ENCODE results near the gene OR4K17.
"Not testable (repeated sequence)": the region's sequence is repeated elsewhere in the genome, so short reads cannot be mapped to it uniquely, and the experiment has no call there.

The OR4K17 gene, protein sequence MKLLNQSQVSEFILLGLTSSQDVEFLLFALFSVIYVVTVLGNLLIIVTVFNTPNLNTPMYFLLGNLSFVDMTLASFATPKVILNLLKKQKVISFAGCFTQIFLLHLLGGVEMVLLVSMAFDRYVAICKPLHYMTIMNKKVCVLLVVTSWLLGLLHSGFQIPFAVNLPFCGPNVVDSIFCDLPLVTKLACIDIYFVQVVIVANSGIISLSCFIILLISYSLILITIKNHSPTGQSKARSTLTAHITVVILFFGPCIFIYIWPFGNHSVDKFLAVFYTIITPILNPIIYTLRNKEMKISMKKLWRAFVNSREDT

DNA sequence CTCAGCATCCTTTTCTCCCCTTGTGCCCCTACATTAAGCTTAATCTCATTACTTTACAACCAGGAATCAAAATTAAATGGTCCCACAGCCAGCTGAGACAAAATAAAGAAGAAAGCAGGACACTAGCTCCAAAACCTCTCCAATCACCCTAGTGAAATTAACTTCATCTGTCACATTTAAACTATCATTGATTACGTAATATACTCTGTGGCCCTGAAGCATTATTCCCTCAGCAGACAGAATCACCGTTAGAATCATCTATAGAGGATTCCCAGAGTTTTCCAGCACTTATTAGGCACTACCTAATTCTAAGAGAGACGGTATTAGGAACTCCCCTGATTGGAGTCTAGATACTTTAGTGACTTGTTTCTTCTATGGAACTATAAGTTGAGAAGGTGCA lies at the start of gene OR4K17:
Gene OR4K17, plus strand, starts transcription at position 302 of the 400 bp plus-strand sequence. CDS start 6,761 bp downstream, outside the sequence.
- DNase-seq, result no peak

DNA sequence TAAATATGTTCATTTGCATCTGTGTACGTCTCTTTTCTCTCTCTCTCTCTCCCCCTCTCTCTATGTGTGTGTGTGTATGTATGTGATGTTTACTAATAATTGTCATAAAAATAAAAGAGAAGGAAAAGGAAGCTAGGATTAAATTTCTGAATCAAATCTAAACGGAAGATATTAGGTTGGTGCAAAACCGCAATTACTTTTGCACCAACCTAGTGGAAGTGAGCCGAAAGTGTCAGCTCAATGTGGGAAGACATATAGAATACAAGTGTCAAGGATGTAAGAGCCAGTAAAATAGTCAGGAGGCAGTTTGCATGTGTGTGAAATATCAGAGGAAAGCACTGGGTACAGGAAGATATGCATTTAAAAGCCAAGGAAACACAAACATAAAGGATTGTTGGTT lies 18.5 kb upstream of the OR4K17 start:
- no peak for DNase-seq

DNA sequence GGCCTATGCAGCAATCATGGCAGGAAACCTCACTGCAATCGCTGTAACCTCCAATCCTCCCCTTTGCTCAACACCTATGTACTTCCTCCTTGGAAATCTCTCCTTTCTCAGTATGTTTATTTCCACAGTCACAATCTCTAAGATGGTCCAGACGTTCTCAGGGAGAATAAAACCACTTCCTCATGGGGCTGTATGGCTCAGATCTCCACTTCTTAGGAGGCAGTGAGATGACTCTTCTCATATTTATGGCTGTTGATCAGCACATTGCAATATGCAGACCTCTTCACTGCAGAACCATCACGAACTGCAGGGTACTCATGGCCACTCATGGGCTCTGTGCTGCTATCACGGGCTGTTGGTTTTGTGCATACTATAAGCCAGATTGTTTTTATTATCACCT lies 17.1 kb upstream of the OR4K17 start:
- DNase-seq, result no peak

DNA sequence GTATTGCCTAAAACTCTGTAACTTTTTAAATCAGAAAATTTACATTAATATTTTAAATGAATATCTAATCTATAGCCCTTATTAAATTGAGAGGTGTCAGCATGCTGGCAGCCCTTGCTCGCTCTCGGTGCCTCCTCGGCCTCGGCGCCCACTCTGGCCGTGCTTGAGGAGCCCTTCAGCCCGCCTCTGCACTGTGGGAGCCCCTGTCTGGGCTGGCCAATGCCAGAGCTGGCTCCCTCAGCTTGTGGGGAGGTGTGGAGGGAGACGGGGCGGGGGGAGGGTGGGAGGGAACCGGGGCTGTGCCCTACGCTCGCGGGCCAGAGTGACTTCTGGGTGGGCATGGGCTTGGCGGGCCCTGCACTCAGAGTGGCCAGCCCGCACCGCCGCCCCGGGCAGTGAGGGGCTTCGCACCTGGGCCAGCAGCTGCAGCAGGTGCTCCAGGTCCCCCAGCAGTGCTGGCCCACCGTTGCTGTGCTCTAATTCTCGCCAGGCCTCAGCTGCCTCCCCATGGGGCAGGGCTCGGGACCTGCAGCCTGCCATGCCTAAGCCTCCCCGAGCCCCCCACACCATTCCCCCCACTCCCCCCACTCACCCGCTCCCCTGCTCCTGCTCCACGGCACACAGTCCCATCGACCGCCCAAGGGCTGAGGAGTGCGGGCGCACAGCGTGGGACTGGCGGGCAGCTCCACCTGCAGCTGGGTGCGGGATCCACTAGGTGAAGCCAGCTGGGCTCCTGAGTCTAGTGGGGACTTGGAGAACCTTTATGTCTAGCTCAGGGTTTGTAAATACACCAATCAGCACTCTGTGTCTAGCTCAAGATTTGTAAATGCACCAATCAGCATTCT lies 11.4 kb upstream of the OR4K17 start:
- DNase-seq, result not testable (repeated sequence)

DNA sequence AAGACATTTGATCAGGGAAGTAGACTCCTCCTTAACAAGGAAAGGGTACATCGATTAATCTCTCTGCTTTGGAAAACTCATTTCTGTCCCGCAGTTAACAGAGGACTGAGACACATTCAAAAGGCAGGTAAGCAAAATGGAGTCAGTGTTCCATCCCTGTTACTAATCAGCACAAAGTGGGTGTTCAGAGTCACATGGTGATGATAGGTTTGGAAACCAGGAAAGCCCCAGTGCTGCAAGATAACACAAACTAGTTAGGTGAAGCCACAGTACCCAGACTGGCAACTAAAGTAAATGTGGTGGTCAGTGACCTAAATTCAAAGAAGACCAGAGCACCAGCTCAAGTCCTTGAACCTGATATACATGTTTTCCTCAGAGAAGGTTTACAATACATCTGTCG lies 1.8 kb downstream of the OR4K17 start:
- no peak for DNase-seq

DNA sequence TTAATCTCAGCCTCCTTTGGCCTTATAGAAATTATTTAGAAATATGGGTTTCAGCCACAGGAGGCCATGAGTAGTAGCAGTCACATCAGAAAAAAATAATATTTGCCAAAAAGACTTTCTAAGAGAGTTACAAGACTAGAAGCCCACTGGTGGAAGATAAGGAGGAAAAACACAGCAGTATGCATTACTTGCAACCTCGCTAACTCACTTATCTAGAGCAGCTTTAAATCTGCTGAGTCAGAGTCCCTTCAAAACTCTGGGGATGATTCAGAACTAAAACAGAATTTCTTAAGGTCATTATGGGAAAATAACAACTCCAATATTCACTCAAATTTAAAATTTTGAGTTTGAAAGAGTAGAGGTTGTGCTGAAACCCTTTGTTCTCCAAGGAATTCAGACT lies 6.2 kb downstream of the OR4K17 start:
- no peak for DNase-seq

DNA sequence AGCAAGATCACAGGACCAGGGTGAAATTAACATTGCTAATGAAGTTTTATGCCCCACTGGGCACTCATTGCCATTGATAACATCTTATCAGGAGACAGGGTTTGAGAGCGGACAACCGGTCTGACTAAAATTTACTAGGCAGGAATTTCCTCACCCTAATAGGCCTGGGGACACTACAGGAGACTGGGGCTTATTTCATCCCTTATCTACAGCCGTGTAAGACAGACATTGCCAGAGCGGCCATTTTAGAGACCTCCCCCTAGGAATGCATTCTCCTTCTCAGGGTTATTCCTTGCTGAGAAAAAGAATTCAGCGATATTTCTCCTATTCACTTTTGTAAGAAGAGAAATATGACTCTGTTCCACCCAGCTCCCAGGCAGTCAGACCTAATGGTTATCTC lies 8.3 kb downstream of the OR4K17 start:
- DNase-seq, result no peak

DNA sequence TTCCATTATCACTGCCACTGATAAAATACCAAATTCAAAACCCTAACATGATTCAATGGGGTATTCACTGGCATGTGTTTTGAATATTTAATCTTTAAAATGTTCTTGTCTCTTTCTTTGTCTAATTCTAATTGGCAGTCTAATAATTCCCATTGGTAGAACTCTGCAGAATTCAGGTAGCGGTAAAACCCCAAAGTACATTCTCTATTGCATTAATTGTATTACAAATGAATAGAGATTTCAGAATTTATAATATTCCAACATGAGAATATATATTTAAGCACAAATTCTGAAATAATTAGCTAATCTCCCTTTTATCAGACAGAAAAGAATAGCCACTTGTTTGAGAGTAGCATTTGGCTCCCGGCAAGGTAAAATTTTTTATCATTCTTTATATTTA lies 28.0 kb downstream of the OR4K17 start, which contains the start of gene OR4N5:
Gene OR4N5, plus strand, starts transcription at position 301 of the 400 bp plus-strand sequence. CDS start 4,916 bp downstream, outside the sequence.
- DNase-seq, result no peak

DNA sequence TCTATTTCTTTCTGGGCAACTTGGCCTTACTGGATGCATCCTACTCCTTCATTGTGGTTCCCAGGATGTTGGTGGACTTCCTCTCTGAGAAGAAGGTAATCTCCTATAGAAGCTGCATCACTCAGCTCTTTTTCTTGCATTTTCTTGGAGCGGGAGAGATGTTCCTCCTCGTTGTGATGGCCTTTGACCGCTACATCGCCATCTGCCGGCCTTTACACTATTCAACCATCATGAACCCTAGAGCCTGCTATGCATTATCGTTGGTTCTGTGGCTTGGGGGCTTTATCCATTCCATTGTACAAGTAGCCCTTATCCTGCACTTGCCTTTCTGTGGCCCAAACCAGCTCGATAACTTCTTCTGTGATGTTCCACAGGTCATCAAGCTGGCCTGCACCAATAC lies 33.4 kb downstream of the OR4K17 start:
- no peak for DNase-seq

DNA sequence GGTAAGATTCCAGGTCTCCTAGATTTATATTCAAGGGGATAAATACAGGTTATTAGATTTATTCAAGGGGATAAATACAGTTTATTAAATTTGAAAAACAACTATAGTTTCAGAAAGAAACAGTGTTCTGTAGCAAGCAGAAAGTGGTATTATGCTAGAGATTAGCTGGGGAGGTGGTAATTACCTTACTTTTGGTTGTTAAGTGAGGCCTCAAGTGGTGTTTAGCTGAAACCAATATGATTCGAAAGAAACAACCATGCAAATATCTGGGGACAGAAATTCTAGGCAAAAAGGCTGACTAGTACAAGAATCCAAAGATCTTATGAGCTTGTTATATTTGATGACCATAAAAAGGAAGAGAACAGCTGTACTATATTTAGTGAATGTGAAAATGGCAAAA lies 34.3 kb downstream of the OR4K17 start:
- no peak for DNase-seq

DNA sequence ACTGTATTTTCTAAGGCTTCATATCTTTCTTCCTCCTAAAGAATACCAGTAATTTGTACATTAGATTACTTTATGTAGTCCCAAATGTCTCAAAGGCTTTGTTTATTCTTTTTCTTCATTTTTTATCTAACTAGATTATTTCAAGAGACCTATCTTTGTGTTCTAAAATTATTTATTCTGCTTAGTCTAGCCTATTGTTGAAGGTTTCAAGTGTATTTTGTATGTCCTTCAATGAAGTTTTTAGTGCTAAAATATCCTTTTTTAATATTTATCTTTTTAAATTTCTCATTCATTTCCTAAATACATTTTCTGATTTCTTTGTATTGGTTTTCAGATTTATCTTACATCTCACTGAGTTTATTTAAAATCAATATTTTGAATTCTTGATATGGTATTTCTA lies 53.9 kb downstream of the OR4K17 start:
- DNase-seq, result no peak

DNA sequence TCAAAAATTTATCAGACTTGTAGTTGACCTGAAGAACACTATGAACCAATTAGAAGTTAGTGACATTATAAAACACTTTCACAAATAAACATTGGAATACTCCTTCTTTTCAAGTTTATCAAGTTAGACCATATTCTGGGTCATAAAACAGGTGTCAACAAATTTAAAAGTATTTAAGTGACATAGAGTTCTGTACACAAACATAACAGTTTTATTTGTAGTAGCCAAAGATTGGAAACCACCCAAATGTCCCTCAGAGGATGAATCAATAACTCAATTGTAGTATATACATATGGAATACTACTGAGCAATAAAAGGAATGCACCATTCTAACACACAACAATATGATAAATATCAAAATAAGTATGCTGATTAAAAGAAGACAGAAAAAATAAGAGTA lies 56.6 kb downstream of the OR4K17 start:
- DNase-seq, result no peak

DNA sequence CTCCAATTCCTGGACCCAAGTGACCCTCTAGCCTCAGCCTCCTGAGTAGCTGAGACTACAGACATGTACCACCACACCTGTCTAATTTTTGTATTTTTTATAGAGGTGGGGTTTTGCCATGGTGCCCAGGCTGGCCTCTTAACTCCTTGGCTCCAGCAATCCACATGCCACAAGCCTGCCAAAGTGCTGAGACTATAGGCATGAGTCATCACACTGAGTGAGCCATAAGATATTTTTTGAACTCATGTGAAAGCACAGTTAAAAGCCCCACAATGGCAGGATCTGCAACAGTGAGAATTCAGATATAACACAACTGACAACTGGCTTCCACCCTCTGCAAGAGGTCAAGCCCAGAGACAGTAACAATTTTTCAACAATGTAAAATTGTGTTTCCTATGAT lies 59.3 kb downstream of the OR4K17 start:
- DNase-seq, result not testable (repeated sequence)

All from DMS79 treated with DMSO at 0.1 percent for 48 hours (cell line).